Skeletal muscle satellite cell (primary cell): ENCODE data around the gene LIPI.
"Not testable (repeated sequence)": the region's sequence is repeated elsewhere in the genome, so short reads cannot be mapped to it uniquely, and the experiment has no call there.

Experiments used
- H3K27me3 ChIP-seq: 2 replicates; pipeline ENCODE4 v1.7.0; 2013; ENCODE audit warnings: low read length; ENCODE audit not compliant: control insufficient read depth, insufficient read depth
- H3K36me3 ChIP-seq: 2 replicates; pipeline ENCODE4 v1.7.0; 2013; ENCODE audit warnings: mild to moderate bottlenecking, control low read depth, low read length; ENCODE audit not compliant: insufficient read depth
- H3K4me1 ChIP-seq: 2 replicates; pipeline ENCODE4 v1.7.0; 2013; ENCODE audit warnings: low read length; ENCODE audit not compliant: control insufficient read depth, insufficient read depth
- H3K4me2 ChIP-seq: 2 replicates; pipeline ENCODE4 v1.7.0; 2013; ENCODE audit warnings: mild to moderate bottlenecking, low read length
- H3K4me3 ChIP-seq: 2 replicates; pipeline ENCODE4 v1.7.0; 2013; ENCODE audit warnings: low read length
- H3K9ac ChIP-seq: 2 replicates; pipeline ENCODE4 v1.7.0; 2013; ENCODE audit warnings: mild to moderate bottlenecking, low read depth, low read length, moderate library complexity
- H3K9me3 ChIP-seq: replicated peaks from 2 replicates; pipeline ENCODE4 v1.7.0; 2013; ENCODE audit warnings: mild to moderate bottlenecking, control low read depth, low read length

Gene LIPI

GRCh38 chr21:14116080-14116481, 94.7 kb downstream of the LIPI start:
- no peaks in the 10 kb centered on the region for H3K9me3 ChIP-seq
- H3K36me3 ChIP-seq, result no peaks in the 10 kb centered on the region
- H3K4me3 ChIP-seq, result no peak overlapping the region
- no peaks in the 10 kb centered on the region for H3K4me1 ChIP-seq
- H3K9ac ChIP-seq, result no peak overlapping the region
- H3K4me2 ChIP-seq, result no peak overlapping the region
- no peaks in the 10 kb centered on the region for H3K27me3 ChIP-seq

GRCh38 chr21:14115646-14116045, 95.1 kb downstream of the LIPI start:
- Histone ChIP-seq H3K9ac (no peak overlapping the region), H3K4me2 (no peak overlapping the region), H3K9me3 (no peaks in the 10 kb centered on the region), H3K4me1 (no peaks in the 10 kb centered on the region), H3K27me3 (no peaks in the 10 kb centered on the region), H3K4me3 (no peak overlapping the region), H3K36me3 (no peaks in the 10 kb centered on the region)

- H3K4me1 ChIP-seq, result no peaks in the 10 kb centered on the region
- no peak overlapping the region for H3K4me2 ChIP-seq
- H3K9ac ChIP-seq, result no peak overlapping the region
- H3K9me3 ChIP-seq, result no peaks in the 10 kb centered on the region
- no peak overlapping the region for H3K4me3 ChIP-seq
- no peaks in the 10 kb centered on the region for H3K27me3 ChIP-seq
- no peaks in the 10 kb centered on the region for H3K36me3 ChIP-seq
Measured at GRCh38 chr21:14114251-14114650, 96.5 kb downstream of the LIPI start.

- not testable (repeated sequence) for H3K4me2 ChIP-seq, H3K27me3 ChIP-seq, H3K4me3 ChIP-seq
Measured at GRCh38 chr21:14104564-14104963, 106.2 kb downstream of the LIPI start.

GRCh38 chr21:14099570-14099969, 111.2 kb downstream of the LIPI start:
- Histone ChIP-seq H3K4me2 (no peak overlapping the region), H3K36me3 (no peaks in the 10 kb centered on the region), H3K27me3 (no peaks in the 10 kb centered on the region), H3K4me3 (no peak overlapping the region), H3K4me1 (no peaks in the 10 kb centered on the region), H3K9ac (no peak overlapping the region), H3K9me3 (no peaks in the 10 kb centered on the region)

More at GRCh38 chr21:14104564-14104963, 106.2 kb downstream of the LIPI start:
- not testable (repeated sequence) for H3K36me3 ChIP-seq, H3K9ac ChIP-seq, H3K4me1 ChIP-seq, H3K9me3 ChIP-seq

- Histone ChIP-seq H3K9ac (no peak overlapping the region), H3K27me3 (no peaks in the 10 kb centered on the region), H3K4me2 (no peak overlapping the region), H3K4me3 (no peak overlapping the region), H3K36me3 (no peaks in the 10 kb centered on the region), H3K9me3 (no peaks in the 10 kb centered on the region), H3K4me1 (no peaks in the 10 kb centered on the region)
Measured at GRCh38 chr21:14097881-14098499, 112.8 kb downstream of the LIPI start.

GRCh38 chr21:14096577-14096976, 114.2 kb downstream of the LIPI start:
- Histone ChIP-seq H3K27me3 (no peaks in the 10 kb centered on the region), H3K4me3 (no peak overlapping the region), H3K9me3 (no peaks in the 10 kb centered on the region)

GRCh38 chr21:14096172-14096571, 114.6 kb downstream of the LIPI start:
- Histone ChIP-seq H3K4me2 (no peak overlapping the region), H3K9ac (no peak overlapping the region), H3K27me3 (no peaks in the 10 kb centered on the region), H3K9me3 (no peaks in the 10 kb centered on the region), H3K4me3 (no peak overlapping the region), H3K36me3 (no peaks in the 10 kb centered on the region), H3K4me1 (no peaks in the 10 kb centered on the region)

More at GRCh38 chr21:14096577-14096976, 114.2 kb downstream of the LIPI start:
- Histone ChIP-seq H3K4me2 (no peak overlapping the region), H3K4me1 (no peaks in the 10 kb centered on the region), H3K36me3 (no peaks in the 10 kb centered on the region), H3K9ac (no peak overlapping the region)

GRCh38 chr21:14095056-14095455, 115.7 kb downstream of the LIPI start:
- H3K4me2 ChIP-seq, result no peak overlapping the region
- H3K4me3 ChIP-seq, result no peak overlapping the region
- no peaks in the 10 kb centered on the region for H3K27me3 ChIP-seq
- no peaks in the 10 kb centered on the region for H3K36me3 ChIP-seq
- no peaks in the 10 kb centered on the region for H3K9me3 ChIP-seq
- H3K9ac ChIP-seq, result no peak overlapping the region
- no peaks in the 10 kb centered on the region for H3K4me1 ChIP-seq

GRCh38 chr21:14092834-14093560, 117.8 kb downstream of the LIPI start:
- no peaks in the 10 kb centered on the region for H3K27me3 ChIP-seq
- no peaks in the 10 kb centered on the region for H3K9me3 ChIP-seq
- no peak overlapping the region for H3K4me3 ChIP-seq
- H3K36me3 ChIP-seq, result no peaks in the 10 kb centered on the region
- no peak overlapping the region for H3K4me2 ChIP-seq
- H3K4me1 ChIP-seq, result no peaks in the 10 kb centered on the region
- H3K9ac ChIP-seq, result no peak overlapping the region

- not testable (repeated sequence) for H3K4me1 ChIP-seq, H3K4me2 ChIP-seq, H3K9ac ChIP-seq, H3K27me3 ChIP-seq, H3K36me3 ChIP-seq, H3K4me3 ChIP-seq, H3K9me3 ChIP-seq
Measured at GRCh38 chr21:14090184-14090583, 120.6 kb downstream of the LIPI start.

- no peak overlapping the region for H3K4me2 ChIP-seq
- no peaks in the 10 kb centered on the region for H3K27me3 ChIP-seq
- H3K9me3 ChIP-seq, result no peaks in the 10 kb centered on the region
- H3K9ac ChIP-seq, result no peak overlapping the region
- no peak overlapping the region for H3K4me3 ChIP-seq
- no peaks in the 10 kb centered on the region for H3K36me3 ChIP-seq
- H3K4me1 ChIP-seq, result no peaks in the 10 kb centered on the region
Measured at GRCh38 chr21:14088391-14088790, 122.4 kb downstream of the LIPI start.
